RWPE1 (cell line): ENCODE data around the gene NDUFS2.
A peak's percentile ranks its signal among the peaks of the same experiment; 100 is the strongest.

ENCODE experiments used
- CTCF ChIA-PET: fragments of 350-600 bp; sonication (Branson Sonifier 250); formaldehyde crosslinking; extraction: SDS; loops from one replicate; lab custom pipeline; 2021; lab: Yijun Ruan, JAX
- POLR2A ChIA-PET: fragments of 400-600 bp; formaldehyde crosslinking; extraction: SDS; loops from one replicate; lab custom pipeline; 2020; ENCODE audit warnings: antibody characterized with exemption; ENCODE audit not compliant: low non-redundant PET; lab: Yijun Ruan, JAX
- DNase-seq: peaks from one replicate; pipeline ENCODE4 v3.0.0; 2012; ENCODE audit warnings: low spot score
- H3K27ac ChIP-seq: fragments of 450-650 bp; 2 replicates; pipeline ENCODE4 v1.5.1; 2017
- TF ChIP-seq, protein P1 (sequence below): fragments of 450-650 bp; conservative IDR thresholded peaks from 2 replicates; pipeline ENCODE4 v1.5.1; 2017; ENCODE audit warnings: low read depth, mild to moderate bottlenecking

Gene NDUFS2

GRCh38 chr1:161190962-161191521, 11.1 kb upstream of the NDUFS2 start:
- ChIA-PET POLR2A (no interaction called here), CTCF (interaction anchor here (1.0 to 1.1 kb wide), 2 partner anchors 10 to 191 kb away, joined by 3 read pairs; no protein-coding TSS in a partner anchor)
- H3K27ac ChIP-seq = no peak overlapping the region
- TF ChIP-seq, protein P1, sequence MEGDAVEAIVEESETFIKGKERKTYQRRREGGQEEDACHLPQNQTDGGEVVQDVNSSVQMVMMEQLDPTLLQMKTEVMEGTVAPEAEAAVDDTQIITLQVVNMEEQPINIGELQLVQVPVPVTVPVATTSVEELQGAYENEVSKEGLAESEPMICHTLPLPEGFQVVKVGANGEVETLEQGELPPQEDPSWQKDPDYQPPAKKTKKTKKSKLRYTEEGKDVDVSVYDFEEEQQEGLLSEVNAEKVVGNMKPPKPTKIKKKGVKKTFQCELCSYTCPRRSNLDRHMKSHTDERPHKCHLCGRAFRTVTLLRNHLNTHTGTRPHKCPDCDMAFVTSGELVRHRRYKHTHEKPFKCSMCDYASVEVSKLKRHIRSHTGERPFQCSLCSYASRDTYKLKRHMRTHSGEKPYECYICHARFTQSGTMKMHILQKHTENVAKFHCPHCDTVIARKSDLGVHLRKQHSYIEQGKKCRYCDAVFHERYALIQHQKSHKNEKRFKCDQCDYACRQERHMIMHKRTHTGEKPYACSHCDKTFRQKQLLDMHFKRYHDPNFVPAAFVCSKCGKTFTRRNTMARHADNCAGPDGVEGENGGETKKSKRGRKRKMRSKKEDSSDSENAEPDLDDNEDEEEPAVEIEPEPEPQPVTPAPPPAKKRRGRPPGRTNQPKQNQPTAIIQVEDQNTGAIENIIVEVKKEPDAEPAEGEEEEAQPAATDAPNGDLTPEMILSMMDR = no peak
- no peak for DNase-seq

- H3K27ac ChIP-seq = no peak overlapping the region
- ChIA-PET POLR2A (no interaction called here), CTCF (interaction anchor here (0.6 to 1.3 kb wide), 6 partner anchors 10 to 207 kb away, joined by 3 to 4 read pairs (median 3); partner anchors contain the start of gene NDUFS2)
- TF ChIP-seq, protein P1 = no peak
- DNase-seq = no peak
These were observed 10.2 kb upstream of the NDUFS2 start for GRCh38 chr1:161191971-161192370.

GRCh38 chr1:161192476-161193465, 9.4 kb upstream of the NDUFS2 start:
- POLR2A ChIA-PET = no interaction called here
- TF ChIP-seq, protein P1 = peak; percentile 93
- H3K27ac ChIP-seq = peak overlapping the region; percentile 10; the same call in 1 of the 2 replicates
- DNase-seq = peak; percentile 78
- CTCF ChIA-PET = interaction anchor here (0.6 to 1.8 kb wide), 10 partner anchors 10 to 208 kb away, joined by 3 to 4 read pairs (median 3); partner anchors contain the start of genes NDUFS2, PPOX and TOMM40L

GRCh38 chr1:161193561-161194235, 8.5 kb upstream of the NDUFS2 start:
- peak overlapping the region; percentile 10; the same call in 1 of the 2 replicates for H3K27ac ChIP-seq
- TF ChIP-seq, protein P1 = no peak
- CTCF ChIA-PET = interaction anchor here (0.6 to 1.8 kb wide), 5 partner anchors 28 to 189 kb away, joined by 3 to 5 read pairs (median 4); partner anchors contain the start of genes PPOX and TOMM40L
- POLR2A ChIA-PET = no interaction called here
- no peak for DNase-seq

DNA sequence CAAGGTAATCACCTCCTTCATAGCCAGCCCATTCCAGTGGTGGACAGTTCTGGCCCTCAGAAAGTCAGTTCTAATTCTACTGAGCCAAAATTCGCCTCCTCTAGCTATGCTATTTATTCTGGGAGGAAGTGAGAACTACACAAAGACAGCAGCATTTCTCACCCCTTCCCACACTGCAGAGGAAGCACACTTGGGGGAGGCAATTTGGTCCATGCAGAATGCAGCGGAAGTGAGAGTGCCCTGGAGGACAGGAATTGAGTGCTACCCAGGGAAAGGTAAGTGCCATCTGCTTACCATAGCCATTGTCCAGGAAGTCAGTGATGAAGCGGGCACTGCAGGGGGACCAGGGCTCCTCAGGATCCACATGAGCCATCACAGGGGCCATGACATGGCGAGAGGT, 7.0 kb upstream of the NDUFS2 start:
- DNase-seq = no peak
- no peak overlapping the region for H3K27ac ChIP-seq
- TF ChIP-seq, protein P1 = no peak
- ChIA-PET POLR2A (no interaction called here), CTCF (no interaction called here)

GRCh38 chr1:161196111-161196510, 6.1 kb upstream of the NDUFS2 start:
- no peak overlapping the region for H3K27ac ChIP-seq
- TF ChIP-seq, protein P1 = no peak
- no peak for DNase-seq
- ChIA-PET CTCF (no interaction called here), POLR2A (no interaction called here)
